CD14-positive monocyte (primary cell): Measurements from ENCODE around the gene PLXNC1. TPM values are rescaled to one million over a fixed set of nuclear protein-coding genes. Genes with fewer than 3 reads are reported as not detected.

Source experiments
- DNase-seq, 3 donors: peaks; one replicate each; pipeline ENCODE4 v3.0.0-alpha.2; 2011 to 2022
- H2AFZ ChIP-seq: 2 replicates; pipeline ENCODE4 v1.6.0; 2012; ENCODE audit warnings: mild to moderate bottlenecking, low read depth, low read length, inconsistent platforms; ENCODE audit not compliant: insufficient read depth, poor library complexity, severe bottlenecking
- H3K27ac ChIP-seq, 2 donors: 1 replicate in 1 of 2; 2 replicates in 1 of 2; pipeline ENCODE4 v1.5.1; 2012 to 2013; ENCODE audit warnings: low read length in 2 of 2, control low read depth in 1 of 2, inconsistent platforms in 1 of 2, low read depth in 1 of 2, mild to moderate bottlenecking in 1 of 2
- H3K27me3 ChIP-seq, 2 donors: one replicate each; pipeline versions ENCODE4 v1.6.0 to v1.6.1; 2011 to 2013; ENCODE audit warnings: low read length in 2 of 2; ENCODE audit not compliant: control insufficient read depth in 2 of 2, insufficient read depth in 2 of 2
- H3K36me3 ChIP-seq, 2 donors: replicated peaks in 1 of 2; 1 replicate in 1 of 2; 2 replicates in 1 of 2; pipeline versions ENCODE4 v1.5.1 to v1.6.1; 2012 to 2013; ENCODE audit warnings: low read length in 2 of 2, control low read depth in 1 of 2, inconsistent platforms in 1 of 2, mild to moderate bottlenecking in 1 of 2; ENCODE audit not compliant: insufficient read depth in 2 of 2, control insufficient read depth in 1 of 2
- H3K4me1 ChIP-seq, 2 donors: 1 replicate in 1 of 2; 2 replicates in 1 of 2; pipeline versions ENCODE4 v1.5.1 to v1.6.1; 2012 to 2013; ENCODE audit warnings: low read length in 2 of 2, control low read depth in 1 of 2, inconsistent platforms in 1 of 2, mild to moderate bottlenecking in 1 of 2, moderate library complexity in 1 of 2; ENCODE audit not compliant: insufficient read depth in 2 of 2, control insufficient read depth in 1 of 2
- H3K4me2 ChIP-seq: replicated peaks from 2 replicates; pipeline ENCODE3; 2012; ENCODE audit warnings: low read length, moderate library complexity, mild to moderate bottlenecking; ENCODE audit not compliant: poor library complexity, severe bottlenecking; ENCODE audit errors: extremely low read depth
- H3K4me3 ChIP-seq, 3 experiments: fragments of 200-600 bp in 1 of 3; sonication (generic) in 1 of 3; replicated peaks in 1 of 3; 1 replicate in 2 of 3; 2 replicates in 1 of 3; pipeline ENCODE4 v1.5.1; 2011 to 2013; ENCODE audit warnings: low read length in 3 of 3, mild to moderate bottlenecking in 3 of 3, control low read depth in 2 of 3, low read depth in 2 of 3, inconsistent platforms in 1 of 3, moderate library complexity in 1 of 3
- H3K79me2 ChIP-seq: 2 replicates; pipeline ENCODE4 v1.6.0; 2012; ENCODE audit warnings: mild to moderate bottlenecking, control low read depth, inconsistent platforms, low read length, moderate library complexity; ENCODE audit not compliant: insufficient read depth
- H3K9ac ChIP-seq: 2 replicates; pipeline ENCODE4 v1.6.0; 2017; ENCODE audit warnings: low read length, mild to moderate bottlenecking; ENCODE audit not compliant: insufficient read depth, poor library complexity, severe bottlenecking
- H3K9me3 ChIP-seq, 2 donors: replicated peaks in 1 of 2; 1 replicate in 1 of 2; 2 replicates in 1 of 2; pipeline versions ENCODE4 v1.5.1 to v1.6.1; 2012 to 2013; ENCODE audit warnings: low read length in 2 of 2, control low read depth in 1 of 2; ENCODE audit not compliant: control insufficient read depth in 1 of 2, insufficient read depth in 1 of 2
- H4K20me1 ChIP-seq: 2 replicates; pipeline ENCODE4 v1.6.0; 2012; ENCODE audit warnings: mild to moderate bottlenecking, low read length, control low read depth, moderate library complexity; ENCODE audit not compliant: insufficient read depth
- H3K27ac Mint-ChIP-seq, 7 donors: one replicate each; pipeline ENCODE4 v1.8.0; 2020; ENCODE audit warnings: mild to moderate bottlenecking in 7 of 7, mixed read lengths in 7 of 7, moderate library complexity in 6 of 7, inconsistent platforms in 2 of 7
- H3K27me3 Mint-ChIP-seq, 3 donors: one replicate each; pipeline ENCODE4 v1.8.0; 2021 to 2022; ENCODE audit warnings: low read depth in 3 of 3, mild to moderate bottlenecking in 3 of 3, mixed read lengths in 3 of 3, moderate library complexity in 3 of 3, inconsistent platforms in 1 of 3
- H3K36me3 Mint-ChIP-seq, 2 donors: one replicate each; pipeline ENCODE4 v1.8.0; 2020; ENCODE audit warnings: mixed read lengths in 2 of 2, inconsistent platforms in 1 of 2, mild to moderate bottlenecking in 1 of 2
- H3K4me1 Mint-ChIP-seq: one replicate; pipeline ENCODE4 v1.8.0; 2020; ENCODE audit warnings: mild to moderate bottlenecking, mixed read lengths
- H3K4me3 Mint-ChIP-seq, 2 donors: one replicate each; pipeline ENCODE4 v1.8.0; 2020; ENCODE audit warnings: mild to moderate bottlenecking in 2 of 2, mixed read lengths in 2 of 2, moderate library complexity in 1 of 2
- H3K9me3 Mint-ChIP-seq, 7 donors: one replicate each; pipeline ENCODE4 v1.8.0; 2020 to 2022; ENCODE audit warnings: mixed read lengths in 7 of 7, mild to moderate bottlenecking in 6 of 7, moderate library complexity in 6 of 7, inconsistent platforms in 2 of 7
- CTCF ChIP-seq: fragments of 200-600 bp; IDR thresholded peaks from one replicate; pipeline ENCODE4 v1.8.0; 2022; ENCODE audit warnings: antibody characterized with exemption, mild to moderate bottlenecking
- WGBS: methylation state at CpG from one replicate; pipeline ENCODE4 v1.1.5; 2013; ENCODE audit warnings: missing lambda C conversion rate; ENCODE audit not compliant: insufficient coverage; 5-methylcytosine and 5-hydroxymethylcytosine counted together
- intact Hi-C, 2 donors: fragments of 100-400 bp; cut with micrococcal nuclease; formaldehyde crosslinking; loops; one replicate each; pipeline versions ENCODE4 v1.15.0 to v1.15.1; 2023
- polyA plus RNA-seq, 3 donors: library from polyadenylated mRNA; depleted of rRNA in 1 of 3; unstranded in 2 of 3; stranded (reverse) in 1 of 3; fragments of 300-500 nt in 2 of 3; fragments of >200 nt in 1 of 3; fragmentation: Illumina TruSeq in 2 of 3; gene quantifications; 1 replicate in 2 of 3; 2 replicates in 1 of 3; pipeline ENCODE4 v1.2.3, GENCODE V29; 2012 to 2021

The PLXNC1 gene
- polyA plus RNA-seq, 3 donors, result 14.3 to 35.2 (median 15.4) TPM

- peaks cover 87% of the 10 kb centered on the region for H4K20me1 ChIP-seq
- no peak overlapping the region for H3K27ac Mint-ChIP-seq
- intact Hi-C loops, result no loop called here
- no peak overlapping the region for H2AFZ ChIP-seq
- H3K9me3 ChIP-seq, result no peaks in the 10 kb centered on the region
- no peak overlapping the region for H3K9ac ChIP-seq
- peaks cover 3% of the 10 kb centered on the region for H3K4me1 Mint-ChIP-seq
- no peak overlapping the region for H3K4me3 ChIP-seq
- H3K9me3 Mint-ChIP-seq, result peaks cover 1 to 17% (median 3%) of the 10 kb centered on the region in 7 donors
- H3K36me3 ChIP-seq, result peaks cover 58 to 100% of the 10 kb centered on the region in 2 donors
- no peak for TF ChIP-seq CTCF
- no peaks in the 10 kb centered on the region for H3K4me1 ChIP-seq
- no peaks in the 10 kb centered on the region for H3K27me3 ChIP-seq
- no peak overlapping the region for H3K27ac ChIP-seq
- no peak for DNase-seq
- H3K4me3 Mint-ChIP-seq, result no peak overlapping the region
- H3K36me3 Mint-ChIP-seq, result peaks cover 56 to 64% of the 10 kb centered on the region in 2 donors
- H3K4me2 ChIP-seq, result no peak overlapping the region
- peaks cover 0 to 1% (median 0%) of the 10 kb centered on the region in 3 donors for H3K27me3 Mint-ChIP-seq
- WGBS, result 89% methylated on average over 1 of the region's 1 CpG
- H3K79me2 ChIP-seq, result no peaks in the 10 kb centered on the region
These were observed 43.4 kb downstream of the PLXNC1 start for GRCh38 chr12:94191811-94192210.

- Mint-ChIP-seq H3K4me3 (no peak overlapping the region), H3K27me3 (peaks cover 0 to 1% (median 0%) of the 10 kb centered on the region in 3 donors), H3K36me3 (peaks cover 63 to 71% of the 10 kb centered on the region in 2 donors), H3K4me1 (peaks cover 3% of the 10 kb centered on the region), H3K9me3 (peaks cover 1 to 17% (median 3%) of the 10 kb centered on the region in 7 donors), H3K27ac (no peak overlapping the region)
- no peak overlapping the region for H2AFZ ChIP-seq
- H3K27ac ChIP-seq, result no peak overlapping the region
- no peak overlapping the region for H3K4me3 ChIP-seq
- no peaks in the 10 kb centered on the region for H3K27me3 ChIP-seq
- H4K20me1 ChIP-seq, result peaks cover 86% of the 10 kb centered on the region
- DNase-seq, result no peak
- H3K4me1 ChIP-seq, result no peaks in the 10 kb centered on the region
- H3K4me2 ChIP-seq, result no peak overlapping the region
- no peak overlapping the region for H3K9ac ChIP-seq
- TF ChIP-seq CTCF, result no peak
- peaks cover 52 to 100% of the 10 kb centered on the region in 2 donors for H3K36me3 ChIP-seq
- intact Hi-C loops, result no loop called here
- H3K9me3 ChIP-seq, result no peaks in the 10 kb centered on the region
- no peaks in the 10 kb centered on the region for H3K79me2 ChIP-seq
These were observed 44.1 kb downstream of the PLXNC1 start for GRCh38 chr12:94192506-94192905.
